Measurements from ENCODE around the gene PTGR3.

DNA sequence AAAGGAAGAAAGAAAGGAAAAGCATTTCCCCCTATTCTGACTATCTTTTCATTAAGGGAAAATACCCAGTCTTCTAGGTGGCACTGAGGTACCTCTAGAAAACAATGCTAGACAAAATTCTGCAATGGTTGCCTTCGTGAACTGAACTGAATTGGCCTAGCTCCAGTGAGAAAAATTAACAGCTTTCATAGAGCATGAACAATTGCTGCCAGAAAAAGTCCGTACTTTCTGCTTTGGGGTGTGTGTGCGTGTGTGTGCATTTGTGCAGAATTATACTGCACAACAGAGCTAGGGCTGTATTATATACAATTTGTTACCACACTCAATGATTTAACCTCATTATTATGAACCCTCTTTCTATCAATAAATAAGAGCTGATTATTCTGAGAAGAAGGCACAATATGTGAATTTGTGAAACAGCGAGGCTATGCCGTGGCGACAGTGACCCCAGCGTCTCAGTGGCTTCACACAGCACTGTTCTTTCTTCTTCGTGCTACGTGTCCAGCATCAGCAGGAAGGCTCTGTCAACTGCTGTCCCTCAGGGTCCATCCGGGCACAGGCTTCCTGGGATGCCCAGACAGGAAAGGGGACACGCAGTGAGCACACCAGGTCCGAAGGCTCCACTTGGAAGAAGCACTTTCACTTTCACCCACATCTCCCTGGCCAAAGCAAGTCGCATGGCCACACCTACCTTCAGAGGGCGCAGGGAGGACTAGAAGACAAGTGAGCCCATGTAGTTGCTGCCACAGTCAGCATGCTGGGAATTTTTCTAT lies 47.5 kb downstream of the PTGR3 start:
- TF ChIP-seq YY2 (tag by site-specific recombination; IDR thresholded peaks at IDR 0.05) (no peak), ZNF580 (tag by site-specific recombination; IDR thresholded peaks at IDR 0.05) (no peak), CTCF (tag by site-specific recombination; IDR thresholded peaks at IDR 0.05) (no peak), ZNF175 (tag by site-specific recombination; IDR thresholded peaks at IDR 0.05) (no peak), ZNF311 (tag by site-specific recombination; IDR thresholded peaks at IDR 0.05; ENCODE audit: borderline replicate concordance) (no peak), YY1 (tag by site-specific recombination; IDR thresholded peaks at IDR 0.05) (no peak), ZNF274 (IDR thresholded peaks at IDR 0.05; ENCODE audit: low read length) (no peak), ZNF274 (tag by site-specific recombination; IDR thresholded peaks at IDR 0.05; ENCODE audit: borderline replicate concordance) (no peak), SETDB1 (IDR thresholded peaks at IDR 0.05; ENCODE audit: insufficient read length, low read length) (no peak), SP2 (tag by site-specific recombination; IDR thresholded peaks at IDR 0.05) (no peak)
